ENCODE data around the gene ATAD1.

DNA sequence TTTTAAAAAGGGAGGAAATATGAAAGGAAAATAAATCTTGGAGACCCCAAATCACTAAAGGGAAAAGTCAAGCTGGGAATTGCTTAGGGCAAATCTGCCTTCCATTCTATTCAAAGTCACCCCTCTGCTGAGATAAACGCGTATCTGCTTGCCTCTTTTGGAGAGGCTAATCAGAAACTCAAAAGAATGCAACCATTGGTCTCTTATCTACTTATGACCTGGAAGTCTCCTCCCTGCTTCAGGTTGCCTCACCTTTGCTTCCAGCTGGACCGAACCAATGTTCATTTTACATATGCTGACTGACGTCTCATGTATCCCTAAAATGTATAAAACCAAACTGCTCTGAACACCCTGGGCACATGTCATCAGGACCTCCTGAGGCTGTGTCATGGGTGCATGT lies 14.7 kb downstream of the ATAD1 start:
- TF ChIP-seq, protein P1, sequence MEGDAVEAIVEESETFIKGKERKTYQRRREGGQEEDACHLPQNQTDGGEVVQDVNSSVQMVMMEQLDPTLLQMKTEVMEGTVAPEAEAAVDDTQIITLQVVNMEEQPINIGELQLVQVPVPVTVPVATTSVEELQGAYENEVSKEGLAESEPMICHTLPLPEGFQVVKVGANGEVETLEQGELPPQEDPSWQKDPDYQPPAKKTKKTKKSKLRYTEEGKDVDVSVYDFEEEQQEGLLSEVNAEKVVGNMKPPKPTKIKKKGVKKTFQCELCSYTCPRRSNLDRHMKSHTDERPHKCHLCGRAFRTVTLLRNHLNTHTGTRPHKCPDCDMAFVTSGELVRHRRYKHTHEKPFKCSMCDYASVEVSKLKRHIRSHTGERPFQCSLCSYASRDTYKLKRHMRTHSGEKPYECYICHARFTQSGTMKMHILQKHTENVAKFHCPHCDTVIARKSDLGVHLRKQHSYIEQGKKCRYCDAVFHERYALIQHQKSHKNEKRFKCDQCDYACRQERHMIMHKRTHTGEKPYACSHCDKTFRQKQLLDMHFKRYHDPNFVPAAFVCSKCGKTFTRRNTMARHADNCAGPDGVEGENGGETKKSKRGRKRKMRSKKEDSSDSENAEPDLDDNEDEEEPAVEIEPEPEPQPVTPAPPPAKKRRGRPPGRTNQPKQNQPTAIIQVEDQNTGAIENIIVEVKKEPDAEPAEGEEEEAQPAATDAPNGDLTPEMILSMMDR (IDR thresholded peaks at IDR 0.05), result no peak
- no peak for TF ChIP-seq POLR2AphosphoS5 (IDR thresholded peaks at IDR 0.05)
- TF ChIP-seq POLR2A (IDR thresholded peaks at IDR 0.05), result no peak
- no peak for TF ChIP-seq EP300 (IDR thresholded peaks at IDR 0.05)

Measured in gastroesophageal sphincter (tissue), 3 donors.